Osteoblast (primary cell): ENCODE data around the gene ASIP. TPM values are rescaled to one million over a fixed set of nuclear protein-coding genes. Genes with fewer than 3 reads are reported as not detected.
"Not testable (repeated sequence)": the region's sequence is repeated elsewhere in the genome, so short reads cannot be mapped to it uniquely, and the experiment has no call there.

Source experiments
- DNase-seq: peaks from one replicate; pipeline ENCODE4 v3.0.0; 2011; ENCODE audit warnings: low spot score, mixed read lengths; ENCODE audit not compliant: insufficient read length; ENCODE audit errors: missing footprints
- H2AFZ ChIP-seq: 2 replicates; pipeline ENCODE4 v1.6.0; 2011; ENCODE audit warnings: mild to moderate bottlenecking, low read length
- H3K27ac ChIP-seq: 2 replicates; pipeline ENCODE4 v1.5.1; 2011; ENCODE audit warnings: mild to moderate bottlenecking, low read depth, low read length, moderate library complexity
- H3K27me3 ChIP-seq: 2 replicates; pipeline ENCODE4 v1.6.0; 2012; ENCODE audit warnings: mild to moderate bottlenecking, control low read depth, inconsistent platforms, low read length, moderate library complexity; ENCODE audit not compliant: insufficient read depth
- H3K36me3 ChIP-seq: 2 replicates; pipeline ENCODE4 v1.5.1; 2011; ENCODE audit warnings: mild to moderate bottlenecking, low read length, control low read depth, moderate library complexity; ENCODE audit not compliant: insufficient read depth
- H3K4me1 ChIP-seq: 2 replicates; pipeline ENCODE4 v1.5.1; 2011; ENCODE audit warnings: mild to moderate bottlenecking, low read length, control low read depth, moderate library complexity; ENCODE audit not compliant: insufficient read depth
- H3K4me2 ChIP-seq: 2 replicates; pipeline ENCODE4 v1.6.0; 2011; ENCODE audit warnings: mild to moderate bottlenecking, low read length; ENCODE audit not compliant: insufficient read depth
- H3K4me3 ChIP-seq: fragments of 200-600 bp; sonication (generic); 3 replicates; pipeline ENCODE4 v1.5.1; 2012; ENCODE audit warnings: mild to moderate bottlenecking, low read length, inconsistent platforms; ENCODE audit not compliant: insufficient read depth
- H3K79me2 ChIP-seq: 2 replicates; pipeline ENCODE4 v1.6.0; 2012; ENCODE audit warnings: mild to moderate bottlenecking, low read length, control low read depth, inconsistent platforms; ENCODE audit not compliant: insufficient read depth
- H3K9me3 ChIP-seq: 2 replicates; pipeline ENCODE4 v1.5.1; 2011; ENCODE audit warnings: low read depth, low read length, control low read depth
- H4K20me1 ChIP-seq: 2 replicates; pipeline ENCODE4 v1.6.0; 2012; ENCODE audit warnings: mild to moderate bottlenecking, low read length, control low read depth; ENCODE audit not compliant: insufficient read depth
- CTCF ChIP-seq: IDR thresholded peaks from 2 replicates; pipeline ENCODE4 v1.5.1; 2011; ENCODE audit warnings: mild to moderate bottlenecking, low read depth, low read length, moderate library complexity; ENCODE audit errors: extremely low read depth
- total RNA-seq: library from RNA; depleted of rRNA; stranded (reverse); fragments of >200 nt; gene quantifications from 2 replicates; pipeline ENCODE4 v1.2.3, GENCODE V29; 2012

Gene ASIP
- total RNA-seq, 1 donor: not detected

- H3K4me2 ChIP-seq: no peak overlapping the region
- no peaks in the 10 kb centered on the region for H4K20me1 ChIP-seq
- DNase-seq: no peak
- peaks cover 13% of the 10 kb centered on the region for H3K27me3 ChIP-seq
- H3K79me2 ChIP-seq: no peaks in the 10 kb centered on the region
- no peak for TF ChIP-seq CTCF
- H3K36me3 ChIP-seq: no peaks in the 10 kb centered on the region
- no peak overlapping the region for H3K27ac ChIP-seq
- H3K4me3 ChIP-seq: no peak overlapping the region
- H3K9me3 ChIP-seq: no peaks in the 10 kb centered on the region
- no peaks in the 10 kb centered on the region for H3K4me1 ChIP-seq
- H2AFZ ChIP-seq: no peak overlapping the region
These were observed 1.1 kb upstream of the ASIP start for GRCh38 chr20:34240121-34240520.

- not testable (repeated sequence) for H3K27ac ChIP-seq, H2AFZ ChIP-seq, H3K9me3 ChIP-seq, H4K20me1 ChIP-seq, H3K4me2 ChIP-seq, H3K4me1 ChIP-seq, H3K4me3 ChIP-seq, H3K79me2 ChIP-seq, DNase-seq, H3K36me3 ChIP-seq
- H3K27me3 ChIP-seq: peaks cover 13% of the 10 kb centered on the region
These were observed 792 bp downstream of the ASIP start for GRCh38 chr20:34242015-34242414.

- Histone ChIP-seq H3K4me1 (no peaks in the 10 kb centered on the region), H3K36me3 (no peaks in the 10 kb centered on the region), H3K27ac (no peak overlapping the region), H2AFZ (no peak overlapping the region), H4K20me1 (no peaks in the 10 kb centered on the region), H3K27me3 (peaks cover 13% of the 10 kb centered on the region), H3K4me3 (no peak overlapping the region), H3K79me2 (no peaks in the 10 kb centered on the region), H3K4me2 (no peak overlapping the region), H3K9me3 (no peaks in the 10 kb centered on the region)
- no peak for DNase-seq
- no peak for TF ChIP-seq CTCF
These were observed 1.7 kb downstream of the ASIP start for GRCh38 chr20:34242879-34243278.

GRCh38 chr20:34243377-34243776 lies 2.2 kb downstream of the ASIP start:
- Histone ChIP-seq H3K9me3 (no peaks in the 10 kb centered on the region), H4K20me1 (no peaks in the 10 kb centered on the region), H3K4me1 (peaks cover 2% of the 10 kb centered on the region), H3K27me3 (peaks cover 13% of the 10 kb centered on the region), H3K79me2 (no peaks in the 10 kb centered on the region), H3K36me3 (no peaks in the 10 kb centered on the region), H3K4me3 (no peak overlapping the region), H3K4me2 (no peak overlapping the region), H2AFZ (no peak overlapping the region), H3K27ac (no peak overlapping the region)
- TF ChIP-seq CTCF: no peak
- DNase-seq: no peak
